Peyer's patch (tissue), 4 donors: ENCODE measurements around the gene TRAP1.

Experiments used
- CTCF ChIP-seq, 6 experiments: fragments of 450-650 bp in 4 of 6; fragments of 200-600 bp in 2 of 6; sonication (generic) in 1 of 6; IDR thresholded peaks; one replicate each; pipeline ENCODE4 v1.5.1; 2017 to 2019; ENCODE audit warnings: antibody characterized with exemption in 6 of 6, mild to moderate bottlenecking in 3 of 6, moderate library complexity in 1 of 6
- POLR2A ChIP-seq, 2 donors: fragments of 450-650 bp; IDR thresholded peaks; one replicate each; pipeline ENCODE4 v1.5.1; 2017; ENCODE audit warnings: antibody characterized with exemption in 2 of 2, mild to moderate bottlenecking in 2 of 2, moderate library complexity in 2 of 2

GRCh38 chr16:3755249-3755648, 37.9 kb upstream of the TRAP1 start:
- TF ChIP-seq CTCF (IDR thresholded peaks at IDR 0.05) = no peak
- no peak for TF ChIP-seq POLR2A (IDR thresholded peaks at IDR 0.05)
